HL-60 (cell line): ENCODE measurements around the gene AMFR.

ENCODE experiments used
- TF ChIP-seq, protein P1 (sequence below): IDR thresholded peaks from one replicate; pipeline ENCODE4 v1.5.1; 2011; ENCODE audit warnings: low read length, control low read depth, inconsistent platforms; ENCODE audit not compliant: insufficient read depth
- TF ChIP-seq, protein P2 (sequence below): IDR thresholded peaks from 2 replicates; pipeline ENCODE4 v1.6.1; 2012; ENCODE audit warnings: low read depth; ENCODE audit not compliant: insufficient replicate concordance

DNA sequence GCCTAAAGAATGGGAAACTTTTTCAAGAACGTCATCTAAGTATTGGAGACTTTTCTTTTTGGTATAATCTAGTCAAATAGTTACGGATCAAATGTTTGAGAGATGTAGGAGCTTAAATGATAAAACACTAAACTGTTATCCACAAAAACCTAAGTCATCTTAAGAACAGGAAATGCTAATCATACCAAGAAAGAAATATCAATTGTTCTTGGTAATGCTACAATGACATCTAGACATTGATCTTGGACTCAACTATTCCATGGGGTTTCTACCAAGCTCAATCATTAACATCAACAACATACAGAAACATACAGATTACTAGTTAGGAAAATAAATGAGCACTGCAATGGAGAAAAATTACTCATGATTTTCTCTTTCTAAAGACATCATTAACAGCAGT is 21.9 kb upstream of the AMFR start:
- TF ChIP-seq, protein P1, sequence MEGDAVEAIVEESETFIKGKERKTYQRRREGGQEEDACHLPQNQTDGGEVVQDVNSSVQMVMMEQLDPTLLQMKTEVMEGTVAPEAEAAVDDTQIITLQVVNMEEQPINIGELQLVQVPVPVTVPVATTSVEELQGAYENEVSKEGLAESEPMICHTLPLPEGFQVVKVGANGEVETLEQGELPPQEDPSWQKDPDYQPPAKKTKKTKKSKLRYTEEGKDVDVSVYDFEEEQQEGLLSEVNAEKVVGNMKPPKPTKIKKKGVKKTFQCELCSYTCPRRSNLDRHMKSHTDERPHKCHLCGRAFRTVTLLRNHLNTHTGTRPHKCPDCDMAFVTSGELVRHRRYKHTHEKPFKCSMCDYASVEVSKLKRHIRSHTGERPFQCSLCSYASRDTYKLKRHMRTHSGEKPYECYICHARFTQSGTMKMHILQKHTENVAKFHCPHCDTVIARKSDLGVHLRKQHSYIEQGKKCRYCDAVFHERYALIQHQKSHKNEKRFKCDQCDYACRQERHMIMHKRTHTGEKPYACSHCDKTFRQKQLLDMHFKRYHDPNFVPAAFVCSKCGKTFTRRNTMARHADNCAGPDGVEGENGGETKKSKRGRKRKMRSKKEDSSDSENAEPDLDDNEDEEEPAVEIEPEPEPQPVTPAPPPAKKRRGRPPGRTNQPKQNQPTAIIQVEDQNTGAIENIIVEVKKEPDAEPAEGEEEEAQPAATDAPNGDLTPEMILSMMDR: no peak
- TF ChIP-seq, protein P2, sequence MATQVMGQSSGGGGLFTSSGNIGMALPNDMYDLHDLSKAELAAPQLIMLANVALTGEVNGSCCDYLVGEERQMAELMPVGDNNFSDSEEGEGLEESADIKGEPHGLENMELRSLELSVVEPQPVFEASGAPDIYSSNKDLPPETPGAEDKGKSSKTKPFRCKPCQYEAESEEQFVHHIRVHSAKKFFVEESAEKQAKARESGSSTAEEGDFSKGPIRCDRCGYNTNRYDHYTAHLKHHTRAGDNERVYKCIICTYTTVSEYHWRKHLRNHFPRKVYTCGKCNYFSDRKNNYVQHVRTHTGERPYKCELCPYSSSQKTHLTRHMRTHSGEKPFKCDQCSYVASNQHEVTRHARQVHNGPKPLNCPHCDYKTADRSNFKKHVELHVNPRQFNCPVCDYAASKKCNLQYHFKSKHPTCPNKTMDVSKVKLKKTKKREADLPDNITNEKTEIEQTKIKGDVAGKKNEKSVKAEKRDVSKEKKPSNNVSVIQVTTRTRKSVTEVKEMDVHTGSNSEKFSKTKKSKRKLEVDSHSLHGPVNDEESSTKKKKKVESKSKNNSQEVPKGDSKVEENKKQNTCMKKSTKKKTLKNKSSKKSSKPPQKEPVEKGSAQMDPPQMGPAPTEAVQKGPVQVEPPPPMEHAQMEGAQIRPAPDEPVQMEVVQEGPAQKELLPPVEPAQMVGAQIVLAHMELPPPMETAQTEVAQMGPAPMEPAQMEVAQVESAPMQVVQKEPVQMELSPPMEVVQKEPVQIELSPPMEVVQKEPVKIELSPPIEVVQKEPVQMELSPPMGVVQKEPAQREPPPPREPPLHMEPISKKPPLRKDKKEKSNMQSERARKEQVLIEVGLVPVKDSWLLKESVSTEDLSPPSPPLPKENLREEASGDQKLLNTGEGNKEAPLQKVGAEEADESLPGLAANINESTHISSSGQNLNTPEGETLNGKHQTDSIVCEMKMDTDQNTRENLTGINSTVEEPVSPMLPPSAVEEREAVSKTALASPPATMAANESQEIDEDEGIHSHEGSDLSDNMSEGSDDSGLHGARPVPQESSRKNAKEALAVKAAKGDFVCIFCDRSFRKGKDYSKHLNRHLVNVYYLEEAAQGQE: no peak
